Dedifferentiated amniotic fluid mesenchymal stem cell (primary cell): ENCODE results near the gene ZNF334.

Source experiments
- DNase-seq: peaks from one replicate; pipeline ENCODE4 v3.0.0-alpha.2; 2016; ENCODE audit errors: extremely low spot score

Gene ZNF334

GRCh38 chr20:46512943-46513844, at the start of gene ZNF334:
Gene ZNF334, minus strand, starts transcription at chr20:46513559. Its CDS starts 1,457 bp downstream, at chr20:46512102.
- no peak for DNase-seq

GRCh38 chr20:46562373-46563169, 49.2 kb upstream of the ZNF334 start:
- DNase-seq, result peak; percentile 47

- DNase-seq, result no peak
Measured at GRCh38 chr20:46562009-46562372, 48.6 kb upstream of the ZNF334 start.

- no peak for DNase-seq
Measured at GRCh38 chr20:46559685-46560440, 46.5 kb upstream of the ZNF334 start.

- DNase-seq, result no peak
Measured at GRCh38 chr20:46559001-46559400, 45.6 kb upstream of the ZNF334 start.

GRCh38 chr20:46558511-46558959, 45.2 kb upstream of the ZNF334 start:
- peak; percentile 64 for DNase-seq

GRCh38 chr20:46557231-46557956, 44.0 kb upstream of the ZNF334 start:
- DNase-seq, result no peak

GRCh38 chr20:46555370-46555956, 42.1 kb upstream of the ZNF334 start:
- DNase-seq, result no peak

- no peak for DNase-seq
Measured at GRCh38 chr20:46554828-46555227, 41.5 kb upstream of the ZNF334 start.

- no peak for DNase-seq
Measured at GRCh38 chr20:46553926-46554325, 40.6 kb upstream of the ZNF334 start.

GRCh38 chr20:46552460-46553420, 39.4 kb upstream of the ZNF334 start:
- DNase-seq, result no peak

GRCh38 chr20:46551522-46552381, 38.4 kb upstream of the ZNF334 start:
- DNase-seq, result no peak

GRCh38 chr20:46550461-46550860, 37.1 kb upstream of the ZNF334 start, which contains the start of gene OCSTAMP:
Gene OCSTAMP, minus strand, starts transcription at chr20:46550654. Its CDS starts 94 bp downstream, at chr20:46550560.
- DNase-seq, result no peak

- no peak for DNase-seq
Measured at GRCh38 chr20:46549188-46549972, 36.0 kb upstream of the ZNF334 start.

- DNase-seq, result no peak
Measured at GRCh38 chr20:46548688-46549087, 35.3 kb upstream of the ZNF334 start.

- DNase-seq, result no peak
Measured at GRCh38 chr20:46547995-46548394, 34.6 kb upstream of the ZNF334 start.

- DNase-seq, result no peak
Measured at GRCh38 chr20:46546936-46547335, 33.6 kb upstream of the ZNF334 start.

- no peak for DNase-seq
Measured at GRCh38 chr20:46546298-46546697, 32.9 kb upstream of the ZNF334 start.
